ENCODE data around the gene GK2.

DNA sequence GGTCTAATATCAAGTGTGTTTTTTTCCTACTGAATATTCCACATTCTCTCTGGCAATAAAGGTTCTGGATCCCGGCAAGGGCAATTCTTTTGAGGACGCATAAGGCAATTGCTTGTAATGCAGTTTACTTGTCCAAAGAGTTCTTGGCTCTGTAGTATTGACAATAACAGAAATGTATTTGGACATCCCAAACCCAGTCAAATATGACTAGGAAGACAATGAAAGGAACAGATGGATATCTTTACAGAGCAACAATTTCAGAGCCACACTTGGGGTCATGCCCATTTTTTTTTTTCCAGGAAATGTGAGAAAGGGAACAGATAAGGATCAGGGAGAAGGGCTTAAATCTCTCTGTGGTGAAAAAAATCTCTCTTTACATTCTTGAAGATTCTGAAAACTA, 12.2 kb downstream of the GK2 start:
- TF ChIP-seq, protein P1, sequence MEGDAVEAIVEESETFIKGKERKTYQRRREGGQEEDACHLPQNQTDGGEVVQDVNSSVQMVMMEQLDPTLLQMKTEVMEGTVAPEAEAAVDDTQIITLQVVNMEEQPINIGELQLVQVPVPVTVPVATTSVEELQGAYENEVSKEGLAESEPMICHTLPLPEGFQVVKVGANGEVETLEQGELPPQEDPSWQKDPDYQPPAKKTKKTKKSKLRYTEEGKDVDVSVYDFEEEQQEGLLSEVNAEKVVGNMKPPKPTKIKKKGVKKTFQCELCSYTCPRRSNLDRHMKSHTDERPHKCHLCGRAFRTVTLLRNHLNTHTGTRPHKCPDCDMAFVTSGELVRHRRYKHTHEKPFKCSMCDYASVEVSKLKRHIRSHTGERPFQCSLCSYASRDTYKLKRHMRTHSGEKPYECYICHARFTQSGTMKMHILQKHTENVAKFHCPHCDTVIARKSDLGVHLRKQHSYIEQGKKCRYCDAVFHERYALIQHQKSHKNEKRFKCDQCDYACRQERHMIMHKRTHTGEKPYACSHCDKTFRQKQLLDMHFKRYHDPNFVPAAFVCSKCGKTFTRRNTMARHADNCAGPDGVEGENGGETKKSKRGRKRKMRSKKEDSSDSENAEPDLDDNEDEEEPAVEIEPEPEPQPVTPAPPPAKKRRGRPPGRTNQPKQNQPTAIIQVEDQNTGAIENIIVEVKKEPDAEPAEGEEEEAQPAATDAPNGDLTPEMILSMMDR (IDR thresholded peaks at IDR 0.05; ENCODE audit: borderline replicate concordance, extremely low read depth, low read length, poor library complexity, severe bottlenecking) = no peak
- no peak for TF ChIP-seq EZH2 (IDR thresholded peaks at IDR 0.05; ENCODE audit: borderline replicate concordance, low read depth, low read length, severe bottlenecking)

Measured in DND-41 (cell line).